A673 (cell line): ENCODE results near the gene GUCA2A. TPM values are rescaled to one million over a fixed set of nuclear protein-coding genes. Genes with fewer than 3 reads are reported as not detected.

Experiments used
- BruUV-seq: library from RNA; stranded (reverse); fragments of 400-500 nt; replicated peaks from 2 replicates; lab custom pipeline; 2021; lab: Mats Ljungman, UMichigan
- CTCF ChIA-PET: fragments of 300-600 bp; sonication (Branson Sonifier 250); formaldehyde crosslinking; loops from one replicate; lab custom pipeline; 2022; ENCODE audit warnings: antibody characterized with exemption; lab: Charles Lee
- POLR2A ChIA-PET: fragments of 300-600 bp; sonication (Branson Sonifier 250); formaldehyde crosslinking; loops from one replicate; lab custom pipeline; 2022; ENCODE audit warnings: antibody characterized with exemption; ENCODE audit not compliant: low non-redundant PET; lab: Charles Lee
- DNase-seq: peaks from one replicate; pipeline ENCODE4 v3.0.0-alpha.2; 2015; ENCODE audit warnings: low spot score
- H3K27ac ChIP-seq: fragments of 200-600 bp; sonication (generic); 2 replicates; pipeline ENCODE4 v1.5.1; 2016; ENCODE audit warnings: mixed run types, low read depth, mild to moderate bottlenecking, mixed read lengths, antibody characterized with exemption, low read length; ENCODE audit not compliant: poor library complexity, severe bottlenecking
- H3K27me3 ChIP-seq: fragments of 200-600 bp; sonication (generic); replicated peaks from 2 replicates; pipeline ENCODE4 v1.6.1; 2017; ENCODE audit warnings: mixed run types, low read depth, mild to moderate bottlenecking, mixed read lengths, antibody characterized with exemption, low read length; ENCODE audit not compliant: insufficient read depth, poor library complexity
- H3K36me3 ChIP-seq: fragments of 200-600 bp; sonication (generic); 2 replicates; pipeline ENCODE4 v1.6.1; 2016; ENCODE audit warnings: mixed run types, mild to moderate bottlenecking, mixed read lengths, antibody characterized with exemption, low read length; ENCODE audit not compliant: insufficient read depth, poor library complexity, severe bottlenecking
- H3K4me1 ChIP-seq: fragments of 200-600 bp; sonication (generic); 2 replicates; pipeline ENCODE4 v1.6.1; 2017; ENCODE audit warnings: mixed run types, mild to moderate bottlenecking, mixed read lengths, antibody characterized with exemption, low read length; ENCODE audit not compliant: insufficient read depth, poor library complexity, severe bottlenecking
- H3K4me3 ChIP-seq: fragments of 200-600 bp; sonication (generic); 2 replicates; pipeline ENCODE4 v1.5.1; 2016; ENCODE audit warnings: low read depth, mixed run types, mild to moderate bottlenecking, mixed read lengths, low read length; ENCODE audit not compliant: poor library complexity, severe bottlenecking
- H3K9me3 ChIP-seq: fragments of 200-600 bp; sonication (generic); 2 replicates; pipeline ENCODE4 v1.6.1; 2016; ENCODE audit warnings: mixed run types, low read depth, mild to moderate bottlenecking, mixed read lengths, antibody characterized with exemption, low read length; ENCODE audit not compliant: poor library complexity, severe bottlenecking
- CTCF ChIP-seq: fragments of 300-800, 200-600 bp; sonication (generic); conservative IDR thresholded peaks from 2 replicates; pipeline ENCODE4 v1.5.1; 2017; ENCODE audit warnings: low read depth, mild to moderate bottlenecking, antibody characterized with exemption, low read length, moderate library complexity, mixed read lengths
- EZH2 ChIP-seq: fragments of 200-600 bp; sonication (generic); IDR thresholded peaks from 2 replicates; pipeline ENCODE4 v1.6.1; 2017; ENCODE audit warnings: borderline replicate concordance, low read depth, mild to moderate bottlenecking, mixed read lengths, antibody characterized with exemption, low read length; ENCODE audit not compliant: poor library complexity, severe bottlenecking
- intact Hi-C: fragments of 100-400 bp; cut with micrococcal nuclease; formaldehyde crosslinking; loops from one replicate; pipeline ENCODE4 v1.10.0; 2022; ENCODE audit not compliant: unreplicated experiment
- total RNA-seq: library from RNA; stranded (reverse); gene quantifications from 2 replicates; pipeline ENCODE4 v1.2.3, GENCODE V29; 2021

GUCA2A gene
- total RNA-seq, 1 experiment from 2014 or later: not detected

- no peak for DNase-seq
- BruUV-seq: no TSS peak
- Histone ChIP-seq H3K27me3 (no peaks in the 10 kb centered on the region), H3K4me3 (no peak overlapping the region), H3K4me1 (no peaks in the 10 kb centered on the region), H3K9me3 (no peaks in the 10 kb centered on the region), H3K36me3 (no peaks in the 10 kb centered on the region), H3K27ac (no peak overlapping the region)
- intact Hi-C loops: no loop called here
- ChIA-PET POLR2A (no interaction called here), CTCF (no interaction called here)
- no peak for TF ChIP-seq CTCF
- TF ChIP-seq EZH2: no peak
Measured at GRCh38 chr1:42135426-42135825, 29.1 kb downstream of the GUCA2A start.

- POLR2A ChIA-PET: no interaction called here
- CTCF ChIA-PET: no interaction called here
- Histone ChIP-seq H3K4me1 (no peaks in the 10 kb centered on the region), H3K27me3 (no peaks in the 10 kb centered on the region), H3K9me3 (no peaks in the 10 kb centered on the region), H3K36me3 (no peaks in the 10 kb centered on the region), H3K27ac (no peak overlapping the region), H3K4me3 (no peak overlapping the region)
- BruUV-seq: no TSS peak
- DNase-seq: no peak
- intact Hi-C loops: loop anchor here (1.0 kb wide), 1 partner anchor 39 kb away; no protein-coding TSS in a partner anchor
- TF ChIP-seq CTCF: no peak
- no peak for TF ChIP-seq EZH2
Measured at GRCh38 chr1:42133809-42134526, 30.6 kb downstream of the GUCA2A start.

- Histone ChIP-seq H3K4me3 (no peak overlapping the region), H3K4me1 (no peaks in the 10 kb centered on the region), H3K9me3 (no peaks in the 10 kb centered on the region), H3K27me3 (no peaks in the 10 kb centered on the region), H3K36me3 (no peaks in the 10 kb centered on the region), H3K27ac (no peak overlapping the region)
- BruUV-seq: no TSS peak
- POLR2A ChIA-PET: no interaction called here
- TF ChIP-seq CTCF (no peak), EZH2 (no peak)
- CTCF ChIA-PET: no interaction called here
- intact Hi-C loops: no loop called here
- DNase-seq: no peak
Measured at GRCh38 chr1:42133390-42133789, 31.2 kb downstream of the GUCA2A start.
